B cell (primary cell): ENCODE results near the gene GPC2.

Experiments used
- EZH2 ChIP-seq: IDR thresholded peaks from 2 replicates; pipeline ENCODE4 v1.6.1; 2012; ENCODE audit warnings: borderline replicate concordance, low read depth, mild to moderate bottlenecking, moderate library complexity, low read length; ENCODE audit not compliant: insufficient read depth, poor library complexity, severe bottlenecking
- TF ChIP-seq, protein P1 (sequence below): fragments of 200-600 bp; IDR thresholded peaks from one replicate; pipeline ENCODE4 v1.8.0; 2022; ENCODE audit warnings: antibody characterized with exemption, mild to moderate bottlenecking

DNA sequence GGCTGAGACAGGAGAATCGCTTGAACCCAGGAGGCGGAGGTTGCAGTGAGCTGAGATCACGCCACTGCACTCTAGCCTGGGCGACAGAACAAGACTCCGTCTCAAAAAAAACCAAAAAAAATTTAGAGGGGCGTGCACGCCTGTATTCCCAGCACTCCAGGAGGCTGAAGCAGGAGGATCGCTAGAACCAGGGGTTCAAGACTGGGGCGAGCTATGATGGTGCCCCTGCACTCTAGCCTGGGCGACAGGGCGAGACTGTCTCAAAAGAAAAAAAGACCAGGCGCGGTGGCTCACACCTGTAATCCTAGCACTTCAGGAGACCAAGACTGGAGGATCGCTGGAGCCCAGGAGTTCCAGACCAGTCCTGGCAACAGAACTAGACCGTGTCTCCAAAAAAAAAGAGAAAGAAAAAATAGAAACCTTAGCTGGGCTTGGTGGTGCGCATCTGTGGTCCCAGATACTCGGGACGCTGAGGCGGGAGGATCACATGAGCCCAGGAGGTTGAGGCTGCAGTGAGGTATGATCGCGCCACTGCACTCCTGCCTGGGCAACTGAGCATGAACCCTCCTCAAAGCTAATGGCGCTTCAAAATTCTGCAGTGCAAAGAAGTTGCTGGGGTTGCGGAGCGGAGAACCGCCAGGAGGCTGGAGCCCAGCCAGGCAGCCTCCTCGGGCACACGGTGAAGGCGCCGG is 50.8 kb downstream of the GPC2 start:
- TF ChIP-seq, protein P1, sequence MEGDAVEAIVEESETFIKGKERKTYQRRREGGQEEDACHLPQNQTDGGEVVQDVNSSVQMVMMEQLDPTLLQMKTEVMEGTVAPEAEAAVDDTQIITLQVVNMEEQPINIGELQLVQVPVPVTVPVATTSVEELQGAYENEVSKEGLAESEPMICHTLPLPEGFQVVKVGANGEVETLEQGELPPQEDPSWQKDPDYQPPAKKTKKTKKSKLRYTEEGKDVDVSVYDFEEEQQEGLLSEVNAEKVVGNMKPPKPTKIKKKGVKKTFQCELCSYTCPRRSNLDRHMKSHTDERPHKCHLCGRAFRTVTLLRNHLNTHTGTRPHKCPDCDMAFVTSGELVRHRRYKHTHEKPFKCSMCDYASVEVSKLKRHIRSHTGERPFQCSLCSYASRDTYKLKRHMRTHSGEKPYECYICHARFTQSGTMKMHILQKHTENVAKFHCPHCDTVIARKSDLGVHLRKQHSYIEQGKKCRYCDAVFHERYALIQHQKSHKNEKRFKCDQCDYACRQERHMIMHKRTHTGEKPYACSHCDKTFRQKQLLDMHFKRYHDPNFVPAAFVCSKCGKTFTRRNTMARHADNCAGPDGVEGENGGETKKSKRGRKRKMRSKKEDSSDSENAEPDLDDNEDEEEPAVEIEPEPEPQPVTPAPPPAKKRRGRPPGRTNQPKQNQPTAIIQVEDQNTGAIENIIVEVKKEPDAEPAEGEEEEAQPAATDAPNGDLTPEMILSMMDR: no peak
- no peak for TF ChIP-seq EZH2
